ENCODE measurements around the gene RBM4B.

- no peak for TF ChIP-seq CTCF (IDR thresholded peaks at IDR 0.05 in 4 of 5, conservative IDR thresholded peaks at IDR 0.05 in 1 of 5)
- no peak for TF ChIP-seq POLR2A (IDR thresholded peaks at IDR 0.05)
These were observed 51.9 kb downstream of the RBM4B start for GRCh38 chr11:66625752-66626149.
